A172 (cell line): ENCODE data around the gene ATXN10. TPM values are rescaled to one million over a fixed set of nuclear protein-coding genes. Genes with fewer than 3 reads are reported as not detected.

Experiments used
- DNase-seq: peaks from one replicate; pipeline ENCODE4 v3.0.0-alpha.2; 2015; ENCODE audit warnings: low spot score
- total RNA-seq: library from RNA; depleted of rRNA; stranded (reverse); fragments of >200 nt; shearing (Covaris generic); gene quantifications from 2 replicates; pipeline ENCODE4 v1.2.3, GENCODE V29; 2014

The ATXN10 gene
- total RNA-seq, 1 experiment from 2014 or later, result 53.5 TPM

GRCh38 chr22:45757936-45758335 lies 86.3 kb downstream of the ATXN10 start:
- DNase-seq, result no peak

- DNase-seq, result peak; percentile 13
Measured at GRCh38 chr22:45758603-45759002, 87.0 kb downstream of the ATXN10 start.

GRCh38 chr22:45760682-45761081 lies 89.0 kb downstream of the ATXN10 start:
- DNase-seq, result no peak

GRCh38 chr22:45762545-45763235 lies 91.1 kb downstream of the ATXN10 start:
- DNase-seq, result no peak

- DNase-seq, result no peak
Measured at GRCh38 chr22:45763236-45763624, 91.6 kb downstream of the ATXN10 start.

- no peak for DNase-seq
Measured at GRCh38 chr22:45768490-45768889, 96.9 kb downstream of the ATXN10 start.

GRCh38 chr22:45769569-45770210 lies 98.1 kb downstream of the ATXN10 start:
- no peak for DNase-seq

- no peak for DNase-seq
Measured at GRCh38 chr22:45770506-45770905, 98.9 kb downstream of the ATXN10 start.

GRCh38 chr22:45771057-45771456 lies 99.4 kb downstream of the ATXN10 start:
- DNase-seq, result no peak

- no peak for DNase-seq
Measured at GRCh38 chr22:45771711-45772110, 100.1 kb downstream of the ATXN10 start.

GRCh38 chr22:45772743-45773142 lies 101.1 kb downstream of the ATXN10 start:
- DNase-seq, result no peak

GRCh38 chr22:45774001-45774670 lies 102.5 kb downstream of the ATXN10 start:
- no peak for DNase-seq

- no peak for DNase-seq
Measured at GRCh38 chr22:45775062-45775461, 103.4 kb downstream of the ATXN10 start.

GRCh38 chr22:45775569-45776312 lies 104.1 kb downstream of the ATXN10 start:
- no peak for DNase-seq

- DNase-seq, result no peak
Measured at GRCh38 chr22:45776313-45776585, 104.6 kb downstream of the ATXN10 start.

GRCh38 chr22:45777046-45777851 lies 105.6 kb downstream of the ATXN10 start:
- DNase-seq, result no peak

- no peak for DNase-seq
Measured at GRCh38 chr22:45777852-45778375, 106.3 kb downstream of the ATXN10 start.

GRCh38 chr22:45781459-45781858 lies 109.8 kb downstream of the ATXN10 start:
- no peak for DNase-seq

GRCh38 chr22:45781966-45782365 lies 110.3 kb downstream of the ATXN10 start:
- no peak for DNase-seq

- DNase-seq, result no peak
Measured at GRCh38 chr22:45783021-45783420, 111.4 kb downstream of the ATXN10 start.

GRCh38 chr22:45783690-45784089 lies 112.1 kb downstream of the ATXN10 start:
- DNase-seq, result no peak
